KOPT-K1 (cell line): ENCODE results near the gene EXOC3L2.

ENCODE experiments used
- H3K27ac ChIP-seq: fragments of 200-600 bp; sonication (generic); 2 replicates; pipeline ENCODE4 v1.5.1; 2016; ENCODE audit warnings: antibody characterized with exemption, mild to moderate bottlenecking, low read depth, low read length; ENCODE audit not compliant: poor library complexity, severe bottlenecking
- H3K36me3 ChIP-seq: fragments of 200-600 bp; sonication (generic); 2 replicates; pipeline ENCODE4 v1.5.1; 2017; ENCODE audit warnings: antibody characterized with exemption, mild to moderate bottlenecking, low read length, moderate library complexity; ENCODE audit not compliant: insufficient read depth
- H3K9me3 ChIP-seq: fragments of 200-600 bp; sonication (generic); 2 replicates; pipeline ENCODE4 v1.5.1; 2017; ENCODE audit warnings: antibody characterized with exemption, low read length, mild to moderate bottlenecking; ENCODE audit not compliant: insufficient read depth, poor library complexity, severe bottlenecking

Gene EXOC3L2

GRCh38 chr19:45186509-45187334 is 58.5 kb downstream of the EXOC3L2 start:
- H3K36me3 ChIP-seq: no peaks in the 10 kb centered on the region
- H3K27ac ChIP-seq: no peak overlapping the region
- H3K9me3 ChIP-seq: no peaks in the 10 kb centered on the region

GRCh38 chr19:45184115-45184514 is 61.1 kb downstream of the EXOC3L2 start:
- peaks cover 3% of the 10 kb centered on the region; the same call in 1 of the 2 replicates for H3K36me3 ChIP-seq
- no peak overlapping the region for H3K27ac ChIP-seq
- no peaks in the 10 kb centered on the region for H3K9me3 ChIP-seq

GRCh38 chr19:45182758-45183157 is 62.4 kb downstream of the EXOC3L2 start:
- Histone ChIP-seq H3K9me3 (no peaks in the 10 kb centered on the region), H3K27ac (no peak overlapping the region), H3K36me3 (peaks cover 3% of the 10 kb centered on the region; the same call in 1 of the 2 replicates)

GRCh38 chr19:45180936-45181335 is 64.3 kb downstream of the EXOC3L2 start:
- Histone ChIP-seq H3K36me3 (peaks cover 3% of the 10 kb centered on the region; the same call in 1 of the 2 replicates), H3K9me3 (no peaks in the 10 kb centered on the region), H3K27ac (no peak overlapping the region)

GRCh38 chr19:45179892-45180370 is 65.3 kb downstream of the EXOC3L2 start:
- Histone ChIP-seq H3K36me3 (peaks cover 3% of the 10 kb centered on the region; the same call in 1 of the 2 replicates), H3K9me3 (no peaks in the 10 kb centered on the region), H3K27ac (no peak overlapping the region)

GRCh38 chr19:45179072-45179891 is 65.9 kb downstream of the EXOC3L2 start:
- peaks cover 3% of the 10 kb centered on the region; the same call in 1 of the 2 replicates for H3K36me3 ChIP-seq
- no peaks in the 10 kb centered on the region for H3K9me3 ChIP-seq
- peak overlapping the region; percentile 48 for H3K27ac ChIP-seq

- Histone ChIP-seq H3K36me3 (peaks cover 3% of the 10 kb centered on the region; the same call in 1 of the 2 replicates), H3K9me3 (no peaks in the 10 kb centered on the region), H3K27ac (peak within 1 kb of the TSS; percentile 57)
Observed at GRCh38 chr19:45178262-45179071, 66.7 kb downstream of the EXOC3L2 start, which contains the start of gene BLOC1S3. TSS of gene BLOC1S3 (plus strand) at chr19:45178784. CDS start at chr19:45179297, 513 bp downstream.

- Histone ChIP-seq H3K27ac (peak within 1 kb of the TSS; percentile 57), H3K36me3 (peaks cover 3% of the 10 kb centered on the region; the same call in 1 of the 2 replicates), H3K9me3 (no peaks in the 10 kb centered on the region)
Observed at GRCh38 chr19:45177817-45178261, 67.4 kb downstream of the EXOC3L2 start, which contains the start of gene TRAPPC6A. TSS of gene TRAPPC6A (minus strand) at chr19:45178237. CDS start at chr19:45178218, 19 bp downstream.

- H3K27ac ChIP-seq: no peak overlapping the region
- H3K36me3 ChIP-seq: no peaks in the 10 kb centered on the region
- H3K9me3 ChIP-seq: no peaks in the 10 kb centered on the region
Observed at GRCh38 chr19:45175515-45176345, 69.5 kb downstream of the EXOC3L2 start.

- no peak overlapping the region for H3K27ac ChIP-seq
- no peaks in the 10 kb centered on the region for H3K36me3 ChIP-seq
- no peaks in the 10 kb centered on the region for H3K9me3 ChIP-seq
Observed at GRCh38 chr19:45173816-45174215, 71.4 kb downstream of the EXOC3L2 start.

- Histone ChIP-seq H3K27ac (peak overlapping the region; percentile 57), H3K9me3 (no peaks in the 10 kb centered on the region), H3K36me3 (no peaks in the 10 kb centered on the region)
Observed at GRCh38 chr19:45172611-45173208, 72.5 kb downstream of the EXOC3L2 start.

- peak overlapping the region; percentile 57 for H3K27ac ChIP-seq
- H3K9me3 ChIP-seq: no peaks in the 10 kb centered on the region
- H3K36me3 ChIP-seq: no peaks in the 10 kb centered on the region
Observed at GRCh38 chr19:45172173-45172572, 73.0 kb downstream of the EXOC3L2 start.

GRCh38 chr19:45171211-45171623 is 74.0 kb downstream of the EXOC3L2 start:
- Histone ChIP-seq H3K27ac (peak overlapping the region; percentile 57), H3K36me3 (no peaks in the 10 kb centered on the region)

More at GRCh38 chr19:45171211-45171623, 74.0 kb downstream of the EXOC3L2 start:
- H3K9me3 ChIP-seq: no peaks in the 10 kb centered on the region
